HepG2 (cell line): ENCODE results near the gene DHX8. TPM values are rescaled to one million over a fixed set of nuclear protein-coding genes. Genes with fewer than 3 reads are reported as not detected.

Experiments used
- ADNP ChIP-seq: sonication (generic); formaldehyde crosslinking; IDR thresholded peaks from 2 replicates; pipeline ENCODE4 v1.4.0; 2020; ENCODE audit warnings: missing genetic modification reagents
- ATF7 ChIP-seq, 2 experiments: fragments of 450-650 bp in 1 of 2; sonication (generic) in 1 of 2; formaldehyde crosslinking in 1 of 2; IDR thresholded peaks; 2 replicates each; pipeline versions ENCODE4 v1.4.0 to v1.6.1; 2016 to 2020; ENCODE audit warnings: antibody characterized with exemption in 1 of 2, mild to moderate bottlenecking in 1 of 2, missing genetic modification reagents in 1 of 2
- CEBPG ChIP-seq: IDR thresholded peaks from 2 replicates; pipeline ENCODE4 v1.6.1; 2016
- CENPBD1 ChIP-seq: sonication (generic); formaldehyde crosslinking; IDR thresholded peaks from 2 replicates; pipeline ENCODE4 v1.8.0; 2022; ENCODE audit warnings: missing genetic modification reagents, low read depth, mild to moderate bottlenecking, borderline replicate concordance
- CSRNP1 ChIP-seq: sonication (generic); formaldehyde crosslinking; IDR thresholded peaks from 2 replicates; pipeline ENCODE4 v1.8.1; 2023; ENCODE audit warnings: mild to moderate bottlenecking, missing genetic modification reagents
- GLI4 ChIP-seq: sonication (generic); formaldehyde crosslinking; IDR thresholded peaks from 2 replicates; pipeline ENCODE4 v1.5.1; 2020; ENCODE audit warnings: missing genetic modification reagents, mild to moderate bottlenecking, moderate library complexity, borderline replicate concordance
- HDAC2 ChIP-seq: sonication (generic); formaldehyde crosslinking; IDR thresholded peaks from 2 replicates; pipeline ENCODE4 v1.4.0; 2020; ENCODE audit warnings: missing genetic modification reagents
- IRX3 ChIP-seq: sonication (generic); formaldehyde crosslinking; IDR thresholded peaks from 2 replicates; pipeline ENCODE4 v1.8.1; 2023; ENCODE audit warnings: mild to moderate bottlenecking, low read depth, missing genetic modification reagents, borderline replicate concordance
- MYNN ChIP-seq: sonication (generic); formaldehyde crosslinking; IDR thresholded peaks from 2 replicates; pipeline ENCODE4 v1.4.0; 2020; ENCODE audit warnings: mild to moderate bottlenecking, low read depth, missing genetic modification reagents
- NCOA1 ChIP-seq: sonication (generic); formaldehyde crosslinking; IDR thresholded peaks from 2 replicates; pipeline ENCODE4 v1.9.0; 2021; ENCODE audit warnings: missing genetic modification reagents
- RBAK ChIP-seq: sonication (generic); formaldehyde crosslinking; IDR thresholded peaks from 2 replicates; pipeline ENCODE4 v1.5.1; 2020; ENCODE audit warnings: mild to moderate bottlenecking, missing genetic modification reagents
- RBM39 ChIP-seq: fragments of 200-400 bp; formaldehyde crosslinking; IDR thresholded peaks from one replicate; pipeline ENCODE4 v1.6.1; 2018; ENCODE audit warnings: antibody characterized with exemption, mild to moderate bottlenecking, low read depth, low read length; ENCODE audit not compliant: poor library complexity, severe bottlenecking
- RCOR2 ChIP-seq: IDR thresholded peaks from 2 replicates; pipeline ENCODE4 v1.6.1; 2016; ENCODE audit warnings: missing biosample characterization, missing genetic modification reagents
- SIN3B ChIP-seq: fragments of 150-350 bp; IDR thresholded peaks from 2 replicates; pipeline ENCODE4 v1.6.1; 2014; ENCODE audit warnings: low read length
- SIX4 ChIP-seq: sonication (generic); formaldehyde crosslinking; IDR thresholded peaks from 2 replicates; pipeline ENCODE4 v1.4.0; 2020; ENCODE audit warnings: missing genetic modification reagents
- SMYD3 ChIP-seq: sonication (generic); formaldehyde crosslinking; IDR thresholded peaks from 2 replicates; pipeline ENCODE4 v1.8.1; 2023; ENCODE audit warnings: mild to moderate bottlenecking, missing genetic modification reagents
- SP140L ChIP-seq: sonication (generic); formaldehyde crosslinking; IDR thresholded peaks from 2 replicates; pipeline ENCODE4 v1.4.0; 2020; ENCODE audit warnings: missing genetic modification reagents, borderline replicate concordance
- YEATS4 ChIP-seq: sonication (generic); formaldehyde crosslinking; IDR thresholded peaks from 2 replicates; pipeline ENCODE4 v1.4.0; 2020; ENCODE audit warnings: missing genetic modification reagents, borderline replicate concordance
- ZBTB10 ChIP-seq: sonication (generic); formaldehyde crosslinking; IDR thresholded peaks from 2 replicates; pipeline ENCODE4 v1.4.0; 2020; ENCODE audit warnings: missing genetic modification reagents, borderline replicate concordance
- ZBTB8A ChIP-seq: sonication (generic); formaldehyde crosslinking; IDR thresholded peaks from 2 replicates; pipeline ENCODE4 v1.4.0; 2020; ENCODE audit warnings: mild to moderate bottlenecking, low read depth, missing genetic modification reagents, borderline replicate concordance
- ZFP90 ChIP-seq: sonication (generic); formaldehyde crosslinking; IDR thresholded peaks from 2 replicates; pipeline ENCODE4 v1.8.0; 2022; ENCODE audit warnings: missing genetic modification reagents, mild to moderate bottlenecking, inconsistent platforms, borderline replicate concordance
- ZNF382 ChIP-seq: sonication (generic); formaldehyde crosslinking; IDR thresholded peaks from 2 replicates; pipeline ENCODE4 v1.5.0; 2020; ENCODE audit warnings: missing genetic modification reagents, mild to moderate bottlenecking, borderline replicate concordance
- ZNF451 ChIP-seq: sonication (generic); formaldehyde crosslinking; IDR thresholded peaks from 2 replicates; pipeline ENCODE4 v1.5.0; 2020; ENCODE audit warnings: mild to moderate bottlenecking, missing genetic modification reagents
- ZNF644 ChIP-seq: IDR thresholded peaks from 2 replicates; pipeline ENCODE4 v1.6.1; 2016; ENCODE audit warnings: low read depth
- ZNF790 ChIP-seq: sonication (generic); formaldehyde crosslinking; IDR thresholded peaks from 2 replicates; pipeline ENCODE4 v1.8.0; 2022; ENCODE audit warnings: missing genetic modification reagents, mild to moderate bottlenecking, borderline replicate concordance
- polyA plus RNA-seq, 8 experiments: library from polyadenylated mRNA; depleted of rRNA in 3 of 8; stranded (reverse) in 7 of 8; unstranded in 1 of 8; fragments of >200 nt; fragmentation: Illumina TruSeq in 4 of 8; extraction: Trizol in 4 of 8; gene quantifications; 2 replicates each; pipeline versions ENCODE4 v1.2.1 to v1.2.3, GENCODE V29; 2011 to 2016; ENCODE audit warnings: low read depth in 4 of 8, missing spikeins in 1 of 8, mixed read lengths in 1 of 8; ENCODE audit not compliant: insufficient read depth in 1 of 8
- total RNA-seq, 5 experiments: library from RNA; depleted of rRNA; stranded (reverse); fragments of >200 nt; fragmentation: Illumina TruSeq; extraction: Trizol; gene quantifications; 2 replicates each; pipeline ENCODE4 v1.2.3, GENCODE V29; 2016; ENCODE audit warnings: low read depth in 1 of 5

DHX8 gene
- total and polyA plus RNA-seq, 2 of the 13 experiments (the other 11 are each of a cell fraction or from before 2014, with no cell fraction given) = 24.8 to 48.9 TPM

GRCh38 chr17:43530288-43531081 is 46.7 kb downstream of the DHX8 start (continued):
- TF ChIP-seq CENPBD1 (CRISPR knock-in tag) (peak; percentile 72; the same call in 1 of the 2 replicates), RBM39 (peak; percentile 43), ATF7 (IDR thresholded peaks at IDR 0.05) (no peak), ATF7 (CRISPR knock-in tag; IDR thresholded peaks at IDR 0.05) (peak; percentile 97), CSRNP1 (CRISPR knock-in tag) (0 out of 2 replicates have a peak, but pooled peaks have one; percentile 64), SIX4 (CRISPR knock-in tag) (peak; percentile 100), SIN3B (peak; percentile 28; the same call in 1 of the 2 replicates), ZFP90 (CRISPR knock-in tag) (peak; percentile 46), GLI4 (CRISPR knock-in tag) (no peak), IRX3 (CRISPR knock-in tag) (peak; percentile 72; the same call in 1 of the 2 replicates), ZNF790 (CRISPR knock-in tag) (no peak; the same call in 1 of the 2 replicates), YEATS4 (CRISPR knock-in tag) (peak; percentile 63; the same call in 1 of the 2 replicates), ZNF382 (CRISPR knock-in tag) (no peak), RBAK (CRISPR knock-in tag) (0 out of 2 replicates have a peak, but pooled peaks have one; percentile 65), RCOR2 (CRISPR knock-in tag) (peak; percentile 92), NCOA1 (CRISPR knock-in tag) (peak; percentile 88), SMYD3 (CRISPR knock-in tag) (peak; percentile 96; the same call in 1 of the 2 replicates), SP140L (no peak; the same call in 1 of the 2 replicates), CEBPG (CRISPR knock-in tag) (peak; percentile 78), ADNP (no peak), ZNF451 (CRISPR knock-in tag) (peak; percentile 94), ZNF644 (no peak; the same call in 1 of the 2 replicates), ZBTB8A (CRISPR knock-in tag) (0 out of 2 replicates have a peak, but pooled peaks have one; percentile 65), MYNN (CRISPR knock-in tag) (peak; percentile 55; the same call in 1 of the 2 replicates), HDAC2 (CRISPR knock-in tag) (peak; percentile 98), ZBTB10 (CRISPR knock-in tag) (no peak)
